Body of pancreas (tissue), 4 donors: ENCODE measurements around the gene SLPI. TPM values are rescaled to one million over a fixed set of nuclear protein-coding genes. Genes with fewer than 3 reads are reported as not detected.

ENCODE experiments used
- ATAC-seq: fragments of 150-250 bp; one replicate; pipeline ENCODE4 v1.9.1; 2016
- DNase-seq, 4 donors: peaks; one replicate each; pipeline ENCODE4 v3.0.0-alpha.2; 2019
- H3K27ac ChIP-seq, 4 donors: fragments of 200-600 bp; sonication (generic); 1 replicate in 3 of 4; 2 replicates in 1 of 4; pipeline versions ENCODE4 v1.5.1 to v1.6.1; 2016 to 2019; ENCODE audit warnings: mild to moderate bottlenecking in 1 of 4, mixed read lengths in 1 of 4, moderate library complexity in 1 of 4
- H3K27me3 ChIP-seq, 2 donors: fragments of 200-600 bp; sonication (generic); one replicate each; pipeline ENCODE4 v1.6.0; 2016; ENCODE audit warnings: mild to moderate bottlenecking in 1 of 2
- H3K36me3 ChIP-seq, 2 donors: fragments of 200-600 bp; sonication (generic); replicated peaks in 1 of 2; 2 replicates each; pipeline ENCODE4 v1.5.1; 2016; ENCODE audit warnings: low read depth in 2 of 2; ENCODE audit not compliant: insufficient read depth in 1 of 2
- H3K4me1 ChIP-seq: fragments of 200-600 bp; sonication (generic); one replicate; pipeline ENCODE4 v1.6.0; 2016
- H3K4me3 ChIP-seq, 2 donors: fragments of 200-600 bp; sonication (generic); 1 replicate in 1 of 2; 2 replicates in 1 of 2; pipeline ENCODE4 v1.5.1; 2016 to 2019
- H3K9me3 ChIP-seq, 3 donors: fragments of 200-600 bp; sonication (generic); 1 replicate in 2 of 3; 2 replicates in 1 of 3; pipeline ENCODE4 v1.5.1; 2016
- POLR2A ChIP-seq, 3 donors: fragments of 450-650 bp; IDR thresholded peaks; one replicate each; pipeline ENCODE4 v1.6.1; 2016; ENCODE audit warnings: antibody characterized with exemption in 3 of 3, mild to moderate bottlenecking in 2 of 3
- WGBS, 2 donors: methylation state at CpG; one replicate each; pipeline ENCODE4 v1.1.5; 2017; 5-methylcytosine and 5-hydroxymethylcytosine counted together
- intact Hi-C: fragments of 100-400 bp; cut with DNase I; formaldehyde crosslinking; loops from one replicate; pipeline ENCODE4 v1.15.1; 2023
- total RNA-seq, 2 donors: library from RNA; depleted of rRNA; stranded (reverse); fragments of >200 nt; gene quantifications; one replicate each; pipeline ENCODE4 v1.1.0, GENCODE V29; 2016
- TF ChIP-seq, protein P1 (sequence below), 7 experiments: fragments of 450-650 bp in 4 of 7; fragments of 200-600 bp in 3 of 7; sonication (generic) in 3 of 7; IDR thresholded peaks; one replicate each; pipeline ENCODE4 v1.5.1; 2016 to 2019; ENCODE audit warnings: antibody characterized with exemption in 7 of 7

Gene SLPI
- total RNA-seq, 2 donors from 2014 or later = 14.5 to 34.0 TPM

DNA sequence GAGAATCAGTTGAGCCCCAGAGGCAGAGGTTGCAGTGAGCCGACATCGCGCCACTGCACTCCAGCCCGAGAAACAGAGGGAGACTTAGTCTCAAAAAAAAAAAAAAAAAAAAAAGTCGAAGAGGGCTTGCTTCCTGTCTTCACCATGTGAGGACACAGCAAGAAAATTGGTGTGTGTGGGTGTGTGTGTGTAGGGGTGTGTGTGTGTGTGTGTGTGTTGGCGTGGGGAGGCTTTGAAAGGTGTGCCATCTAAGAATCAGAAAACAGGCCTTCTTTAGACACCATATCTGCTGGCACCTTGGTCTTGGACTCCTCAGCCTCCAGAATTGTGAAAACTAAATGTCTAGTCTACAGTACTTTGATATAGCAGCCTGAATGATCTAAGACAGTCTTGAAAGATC, 45.4 kb upstream of the SLPI start:
- TF ChIP-seq, protein P1, sequence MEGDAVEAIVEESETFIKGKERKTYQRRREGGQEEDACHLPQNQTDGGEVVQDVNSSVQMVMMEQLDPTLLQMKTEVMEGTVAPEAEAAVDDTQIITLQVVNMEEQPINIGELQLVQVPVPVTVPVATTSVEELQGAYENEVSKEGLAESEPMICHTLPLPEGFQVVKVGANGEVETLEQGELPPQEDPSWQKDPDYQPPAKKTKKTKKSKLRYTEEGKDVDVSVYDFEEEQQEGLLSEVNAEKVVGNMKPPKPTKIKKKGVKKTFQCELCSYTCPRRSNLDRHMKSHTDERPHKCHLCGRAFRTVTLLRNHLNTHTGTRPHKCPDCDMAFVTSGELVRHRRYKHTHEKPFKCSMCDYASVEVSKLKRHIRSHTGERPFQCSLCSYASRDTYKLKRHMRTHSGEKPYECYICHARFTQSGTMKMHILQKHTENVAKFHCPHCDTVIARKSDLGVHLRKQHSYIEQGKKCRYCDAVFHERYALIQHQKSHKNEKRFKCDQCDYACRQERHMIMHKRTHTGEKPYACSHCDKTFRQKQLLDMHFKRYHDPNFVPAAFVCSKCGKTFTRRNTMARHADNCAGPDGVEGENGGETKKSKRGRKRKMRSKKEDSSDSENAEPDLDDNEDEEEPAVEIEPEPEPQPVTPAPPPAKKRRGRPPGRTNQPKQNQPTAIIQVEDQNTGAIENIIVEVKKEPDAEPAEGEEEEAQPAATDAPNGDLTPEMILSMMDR (IDR thresholded peaks at IDR 0.05) = no peak
- TF ChIP-seq POLR2A (IDR thresholded peaks at IDR 0.05) = no peak
- intact Hi-C loops = no loop called here
- ATAC-seq (no peak), DNase-seq (no peak)
- WGBS, 2 donors = 82 to 89% methylated on average over 6 of the region's 6 CpGs
- Histone ChIP-seq H3K4me1 (peaks cover 3% of the 10 kb centered on the region), H3K9me3 (no peaks in the 10 kb centered on the region), H3K27ac (no peak overlapping the region), H3K36me3 (no peaks in the 10 kb centered on the region), H3K27me3 (no peaks in the 10 kb centered on the region), H3K4me3 (no peak overlapping the region)

GRCh38 chr20:45297786-45298497, 43.6 kb upstream of the SLPI start:
- intact Hi-C loops = no loop called here
- no peak for DNase-seq
- peaks cover 13% of the 10 kb centered on the region for H3K4me1 ChIP-seq

GRCh38 chr20:45294659-45295058, 40.3 kb upstream of the SLPI start:
- ATAC-seq (no peak), DNase-seq (no peak)
- Histone ChIP-seq H3K4me1 (peaks cover 16% of the 10 kb centered on the region), H3K27me3 (no peaks in the 10 kb centered on the region), H3K36me3 (no peaks in the 10 kb centered on the region), H3K27ac (no peak overlapping the region), H3K9me3 (no peaks in the 10 kb centered on the region), H3K4me3 (no peak overlapping the region)
- no peak for TF ChIP-seq POLR2A (IDR thresholded peaks at IDR 0.05)
- WGBS, 2 donors = 93 to 100% methylated on average over 1 of the region's 1 CpG
- intact Hi-C loops = no loop called here

More at GRCh38 chr20:45297786-45298497, 43.6 kb upstream of the SLPI start:
- no peaks in the 10 kb centered on the region for H3K9me3 ChIP-seq
- no peak overlapping the region for H3K27ac ChIP-seq
- no peak overlapping the region for H3K4me3 ChIP-seq
- no peaks in the 10 kb centered on the region for H3K27me3 ChIP-seq
- no peaks in the 10 kb centered on the region for H3K36me3 ChIP-seq
- ATAC-seq = no peak
- TF ChIP-seq, protein P1 (IDR thresholded peaks at IDR 0.05) = no peak
- no peak for TF ChIP-seq POLR2A (IDR thresholded peaks at IDR 0.05)
- WGBS, 2 donors = 90 to 96% methylated on average over 11 to 50 of the region's 52 CpGs

DNA sequence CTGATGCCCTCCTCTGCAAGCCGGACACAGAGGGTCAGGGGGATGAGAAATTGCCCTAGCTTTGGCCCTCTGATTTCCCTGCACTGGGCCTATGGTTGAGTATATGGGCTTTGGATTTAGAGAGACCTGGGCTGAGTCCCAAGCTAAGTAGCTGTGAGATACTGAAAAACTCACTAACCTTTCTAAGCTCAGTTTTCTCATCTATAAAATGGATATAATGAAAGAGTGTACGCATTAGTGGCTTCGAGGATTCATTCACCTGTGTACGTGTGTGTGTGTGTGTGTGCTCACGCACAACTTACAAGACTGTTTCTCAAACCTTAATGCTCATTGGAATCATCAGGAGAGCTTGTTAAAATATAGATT, 39.6 kb upstream of the SLPI start:
- Histone ChIP-seq H3K27me3 (no peaks in the 10 kb centered on the region), H3K27ac (peak overlapping the region in 1 of 4 donors; percentile 76), H3K9me3 (no peaks in the 10 kb centered on the region), H3K36me3 (no peaks in the 10 kb centered on the region), H3K4me3 (no peak overlapping the region), H3K4me1 (peaks cover 16% of the 10 kb centered on the region)
- DNase-seq = no peak
- ATAC-seq = no peak
- WGBS, 2 donors = 30 to 42% methylated on average over 5 of the region's 5 CpGs
- intact Hi-C loops = no loop called here
- TF ChIP-seq, protein P1 (IDR thresholded peaks at IDR 0.05) = no peak
- no peak for TF ChIP-seq POLR2A (IDR thresholded peaks at IDR 0.05)

GRCh38 chr20:45293041-45294002, 39.0 kb upstream of the SLPI start:
- Histone ChIP-seq H3K4me1 (peaks cover 16% of the 10 kb centered on the region), H3K36me3 (no peaks in the 10 kb centered on the region), H3K27ac (peak overlapping the region in 3 of 4 donors; percentile 41 to 76 (median 68)), H3K4me3 (peak overlapping the region; percentile 16 to 35), H3K27me3 (no peaks in the 10 kb centered on the region), H3K9me3 (no peaks in the 10 kb centered on the region)
- peak; percentile 53 to 73 (median 68) for TF ChIP-seq POLR2A (IDR thresholded peaks at IDR 0.05)
- TF ChIP-seq, protein P1 (IDR thresholded peaks at IDR 0.05) = peak; percentile 89 to 98 (median 92)
- DNase-seq (peak; percentile 87 to 90 (median 88)), ATAC-seq (peak; percentile 89)
- WGBS, 2 donors = 8 to 11% methylated on average over 39 to 77 of the region's 79 CpGs
- intact Hi-C loops = no loop called here
